ENCODE measurements around the gene LAPTM5. TPM values are rescaled to one million over a fixed set of nuclear protein-coding genes. Genes with fewer than 3 reads are reported as not detected.

LAPTM5 gene
- total RNA-seq, 1 experiment from 2014 or later: not detected

DNA sequence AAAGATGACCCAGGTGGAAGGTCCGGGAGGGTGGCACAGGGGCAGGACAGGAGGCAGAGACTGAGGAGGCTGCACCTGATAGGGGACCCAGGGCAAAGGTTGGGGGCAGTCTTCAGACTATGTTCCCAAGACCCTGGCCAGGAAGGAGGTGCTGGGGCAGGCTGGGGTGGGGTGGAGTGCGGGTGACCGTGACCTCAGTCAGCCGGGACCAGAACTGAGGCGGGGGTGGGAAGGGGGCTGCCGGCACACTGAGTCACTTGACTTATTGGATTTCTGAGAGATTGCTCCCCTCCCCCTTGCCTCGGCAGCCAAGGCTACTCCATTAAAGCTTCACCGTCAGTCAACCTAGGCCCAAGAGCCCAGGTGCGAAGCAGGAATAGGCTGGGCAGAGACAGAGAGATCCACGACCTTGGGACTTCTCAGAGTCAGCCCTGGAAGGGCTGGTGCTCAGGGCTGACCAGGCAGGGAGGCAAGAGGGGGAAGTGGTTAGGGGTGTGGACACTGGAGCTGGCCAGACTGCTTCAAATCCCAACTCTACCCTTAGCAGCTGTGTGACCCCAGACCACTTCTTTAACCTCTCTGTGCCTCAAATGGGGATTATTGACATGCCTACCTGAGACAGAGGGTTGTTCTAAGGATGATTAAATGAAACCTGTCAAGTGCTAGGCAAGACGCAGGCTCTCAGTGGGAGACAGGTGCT is 47.9 kb upstream of the LAPTM5 start:
- ChIA-PET CTCF (interaction anchor here (0.7 to 5.3 kb wide), 2 partner anchors 105 to 1206 kb away, joined by 3 to 64 read pairs; no protein-coding TSS in a partner anchor), POLR2A (ENCODE audit: low non-redundant PET) (interaction anchor here (0.6 kb wide), 1 partner anchor 1316 kb away, joined by 5 read pairs; no protein-coding TSS in a partner anchor)
- no peaks in the 10 kb centered on the region for H3K36me3 ChIP-seq (ENCODE audit: insufficient read depth, low read length, poor library complexity, severe bottlenecking)
- H3K27ac ChIP-seq (ENCODE audit: low read depth, low read length, poor library complexity, severe bottlenecking): no peak overlapping the region
- DNase-seq (ENCODE audit: low spot score): no peak
- TF ChIP-seq EZH2 (IDR thresholded peaks at IDR 0.05; ENCODE audit: borderline replicate concordance, low read depth, low read length, poor library complexity, severe bottlenecking): no peak
- TF ChIP-seq, protein P1, sequence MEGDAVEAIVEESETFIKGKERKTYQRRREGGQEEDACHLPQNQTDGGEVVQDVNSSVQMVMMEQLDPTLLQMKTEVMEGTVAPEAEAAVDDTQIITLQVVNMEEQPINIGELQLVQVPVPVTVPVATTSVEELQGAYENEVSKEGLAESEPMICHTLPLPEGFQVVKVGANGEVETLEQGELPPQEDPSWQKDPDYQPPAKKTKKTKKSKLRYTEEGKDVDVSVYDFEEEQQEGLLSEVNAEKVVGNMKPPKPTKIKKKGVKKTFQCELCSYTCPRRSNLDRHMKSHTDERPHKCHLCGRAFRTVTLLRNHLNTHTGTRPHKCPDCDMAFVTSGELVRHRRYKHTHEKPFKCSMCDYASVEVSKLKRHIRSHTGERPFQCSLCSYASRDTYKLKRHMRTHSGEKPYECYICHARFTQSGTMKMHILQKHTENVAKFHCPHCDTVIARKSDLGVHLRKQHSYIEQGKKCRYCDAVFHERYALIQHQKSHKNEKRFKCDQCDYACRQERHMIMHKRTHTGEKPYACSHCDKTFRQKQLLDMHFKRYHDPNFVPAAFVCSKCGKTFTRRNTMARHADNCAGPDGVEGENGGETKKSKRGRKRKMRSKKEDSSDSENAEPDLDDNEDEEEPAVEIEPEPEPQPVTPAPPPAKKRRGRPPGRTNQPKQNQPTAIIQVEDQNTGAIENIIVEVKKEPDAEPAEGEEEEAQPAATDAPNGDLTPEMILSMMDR (conservative IDR thresholded peaks at IDR 0.05; ENCODE audit: low read depth, low read length): no peak
- peaks cover 38% of the 10 kb centered on the region for H3K4me1 ChIP-seq (ENCODE audit: insufficient read depth, low read length, poor library complexity, severe bottlenecking)
- peaks cover 8% of the 10 kb centered on the region for H3K27me3 ChIP-seq (replicated peaks; ENCODE audit: insufficient read depth, low read depth, low read length, poor library complexity)
- no TSS peak for BruUV-seq (replicated peaks)
- H3K4me3 ChIP-seq (ENCODE audit: low read depth, low read length, poor library complexity, severe bottlenecking): no peak overlapping the region
- no peaks in the 10 kb centered on the region for H3K9me3 ChIP-seq (ENCODE audit: low read depth, low read length, poor library complexity, severe bottlenecking)
- intact Hi-C loops (cut with micrococcal nuclease; ENCODE audit: unreplicated experiment): loop anchor here (5.0 kb wide), 1 partner anchor 52 kb away; no protein-coding TSS in a partner anchor

GRCh38 chr1:30804822-30805221 is 47.2 kb upstream of the LAPTM5 start:
- Histone ChIP-seq H3K27ac (ENCODE audit: low read depth, low read length, poor library complexity, severe bottlenecking) (no peak overlapping the region), H3K4me1 (ENCODE audit: insufficient read depth, low read length, poor library complexity, severe bottlenecking) (peaks cover 32% of the 10 kb centered on the region), H3K27me3 (replicated peaks; ENCODE audit: insufficient read depth, low read depth, low read length, poor library complexity) (peaks cover 8% of the 10 kb centered on the region), H3K36me3 (ENCODE audit: insufficient read depth, low read length, poor library complexity, severe bottlenecking) (no peaks in the 10 kb centered on the region), H3K9me3 (ENCODE audit: low read depth, low read length, poor library complexity, severe bottlenecking) (no peaks in the 10 kb centered on the region), H3K4me3 (ENCODE audit: low read depth, low read length, poor library complexity, severe bottlenecking) (no peak overlapping the region)
- no TSS peak for BruUV-seq (replicated peaks)
- DNase-seq (ENCODE audit: low spot score): peak; percentile 32
- POLR2A ChIA-PET (ENCODE audit: low non-redundant PET): no interaction called here
- CTCF ChIA-PET: interaction anchor here (0.7 to 5.3 kb wide), 2 partner anchors 106 to 1205 kb away, joined by 3 to 64 read pairs; no protein-coding TSS in a partner anchor
- TF ChIP-seq EZH2 (IDR thresholded peaks at IDR 0.05; ENCODE audit: borderline replicate concordance, low read depth, low read length, poor library complexity, severe bottlenecking): no peak
- TF ChIP-seq, protein P1 (conservative IDR thresholded peaks at IDR 0.05; ENCODE audit: low read depth, low read length): no peak
- intact Hi-C loops (cut with micrococcal nuclease; ENCODE audit: unreplicated experiment): loop anchor here (1.0 to 5.0 kb wide), 2 partner anchors 52 to 106 kb away; no protein-coding TSS in a partner anchor

DNA sequence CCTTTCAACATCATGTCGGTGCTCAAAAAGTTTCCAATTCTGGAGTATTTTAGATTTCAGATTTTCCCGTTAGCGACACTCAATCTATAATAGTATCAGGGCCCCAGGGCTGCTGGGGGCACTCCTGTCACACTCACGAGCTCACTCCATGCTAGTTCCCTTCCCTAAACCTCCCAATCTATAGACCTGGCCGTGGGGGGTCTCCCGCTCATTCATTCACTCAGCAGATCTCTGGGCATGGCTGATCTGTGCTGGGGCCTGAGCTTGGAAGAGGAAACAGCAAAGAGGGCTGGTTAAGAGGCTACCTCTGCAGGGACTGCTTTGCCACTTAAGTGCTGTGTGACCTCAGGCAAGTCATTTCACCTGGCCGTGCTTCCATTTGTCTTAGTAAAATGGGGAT is 46.8 kb upstream of the LAPTM5 start:
- no peak for TF ChIP-seq EZH2 (IDR thresholded peaks at IDR 0.05; ENCODE audit: borderline replicate concordance, low read depth, low read length, poor library complexity, severe bottlenecking)
- TF ChIP-seq, protein P1 (conservative IDR thresholded peaks at IDR 0.05; ENCODE audit: low read depth, low read length): no peak
- H3K4me1 ChIP-seq (ENCODE audit: insufficient read depth, low read length, poor library complexity, severe bottlenecking): peaks cover 27% of the 10 kb centered on the region
- ChIA-PET CTCF (interaction anchor here (5.3 kb wide), 1 partner anchor 107 kb away, joined by 64 read pairs; no protein-coding TSS in a partner anchor), POLR2A (ENCODE audit: low non-redundant PET) (no interaction called here)
- H3K9me3 ChIP-seq (ENCODE audit: low read depth, low read length, poor library complexity, severe bottlenecking): no peaks in the 10 kb centered on the region
- H3K27me3 ChIP-seq (replicated peaks; ENCODE audit: insufficient read depth, low read depth, low read length, poor library complexity): peaks cover 8% of the 10 kb centered on the region
- intact Hi-C loops (cut with micrococcal nuclease; ENCODE audit: unreplicated experiment): loop anchor here (1.0 kb wide), 1 partner anchor 107 kb away; no protein-coding TSS in a partner anchor
- H3K36me3 ChIP-seq (ENCODE audit: insufficient read depth, low read length, poor library complexity, severe bottlenecking): no peaks in the 10 kb centered on the region
- H3K27ac ChIP-seq (ENCODE audit: low read depth, low read length, poor library complexity, severe bottlenecking): no peak overlapping the region
- no TSS peak for BruUV-seq (replicated peaks)
- DNase-seq (ENCODE audit: low spot score): no peak
- H3K4me3 ChIP-seq (ENCODE audit: low read depth, low read length, poor library complexity, severe bottlenecking): no peak overlapping the region

Measured in A673 (cell line).